ELR (cell line): Measurements from ENCODE around the gene KANK2.
"Not testable (repeated sequence)": the region's sequence is repeated elsewhere in the genome, so short reads cannot be mapped to it uniquely, and the experiment has no call there.

Experiments used
- DNase-seq: peaks from one replicate; pipeline ENCODE4 v3.0.0-alpha.2; 2015; ENCODE audit warnings: low read depth

Gene KANK2

GRCh38 chr19:11196406-11197287 is 698 bp downstream of the KANK2 start:
- peak; percentile 61 for DNase-seq

GRCh38 chr19:11195681-11196080 is 1.7 kb downstream of the KANK2 start:
- DNase-seq: no peak

GRCh38 chr19:11194656-11195558 is 2.4 kb downstream of the KANK2 start:
- DNase-seq: peak; percentile 59

- DNase-seq: no peak
Measured at GRCh38 chr19:11194173-11194572, 3.2 kb downstream of the KANK2 start.

GRCh38 chr19:11192957-11193939 is 4.1 kb downstream of the KANK2 start:
- DNase-seq: no peak

GRCh38 chr19:11191934-11192333 is 5.4 kb downstream of the KANK2 start:
- DNase-seq: no peak

- DNase-seq: peak; percentile 82
Measured at GRCh38 chr19:11191273-11191755, 6.0 kb downstream of the KANK2 start.

GRCh38 chr19:11190501-11190900 is 6.8 kb downstream of the KANK2 start:
- no peak for DNase-seq

- no peak for DNase-seq
Measured at GRCh38 chr19:11187441-11187840, 9.9 kb downstream of the KANK2 start.

- DNase-seq: no peak
Measured at GRCh38 chr19:11182994-11183393, 14.4 kb downstream of the KANK2 start.

- no peak for DNase-seq
Measured at GRCh38 chr19:11181488-11181887, 15.9 kb downstream of the KANK2 start.

GRCh38 chr19:11180975-11181374 is 16.4 kb downstream of the KANK2 start:
- not testable (repeated sequence) for DNase-seq

- DNase-seq: no peak
Measured at GRCh38 chr19:11180346-11180745, 17.0 kb downstream of the KANK2 start.

GRCh38 chr19:11179716-11180297 is 17.5 kb downstream of the KANK2 start:
- DNase-seq: no peak

- DNase-seq: not testable (repeated sequence)
Measured at GRCh38 chr19:11179145-11179465, 18.2 kb downstream of the KANK2 start.

GRCh38 chr19:11177592-11177991 is 19.8 kb downstream of the KANK2 start:
- DNase-seq: no peak

GRCh38 chr19:11176466-11177193 is 20.7 kb downstream of the KANK2 start:
- peak; percentile 33 for DNase-seq

- DNase-seq: no peak
Measured at GRCh38 chr19:11175920-11176319, 21.4 kb downstream of the KANK2 start.

- no peak for DNase-seq
Measured at GRCh38 chr19:11174336-11174735, 23.0 kb downstream of the KANK2 start.

- DNase-seq: no peak
Measured at GRCh38 chr19:11173516-11174155, 23.7 kb downstream of the KANK2 start.
